Smooth muscle cell (in vitro differentiated cells): ENCODE results near the gene MME. TPM values are rescaled to one million over a fixed set of nuclear protein-coding genes. Genes with fewer than 3 reads are reported as not detected.

Experiments used
- DNase-seq: peaks from one replicate; lab custom pipeline; 2025; ENCODE audit not compliant: unreplicated experiment; lab: John Stamatoyannopoulos, UW
- H2AFZ ChIP-seq: fragments of 200-600 bp; sonication (generic); 2 replicates; pipeline ENCODE4 v1.6.0; 2016; ENCODE audit warnings: antibody characterized with exemption, low read depth, mild to moderate bottlenecking
- H3F3A ChIP-seq: fragments of 200-600 bp; sonication (generic); 2 replicates; pipeline ENCODE4 v1.6.0; 2017; ENCODE audit warnings: antibody characterized with exemption, low read depth
- H3K27ac ChIP-seq: fragments of 200-600 bp; sonication (generic); 2 replicates; pipeline ENCODE4 v1.5.1; 2016; ENCODE audit warnings: low read depth, mild to moderate bottlenecking
- H3K27me3 ChIP-seq: fragments of 200-600 bp; sonication (generic); 2 replicates; pipeline ENCODE4 v1.6.1; 2016; ENCODE audit warnings: low read depth, mild to moderate bottlenecking
- H3K36me3 ChIP-seq: fragments of 200-600 bp; sonication (generic); 2 replicates; pipeline ENCODE4 v1.5.1; 2016; ENCODE audit warnings: low read depth
- H3K4me1 ChIP-seq: fragments of 200-600 bp; sonication (generic); 2 replicates; pipeline ENCODE4 v1.5.1; 2016; ENCODE audit warnings: low read depth
- H3K4me2 ChIP-seq: fragments of 200-600 bp; sonication (generic); 2 replicates; pipeline ENCODE4 v1.6.0; 2016; ENCODE audit warnings: mild to moderate bottlenecking
- H3K4me3 ChIP-seq: fragments of 200-600 bp; sonication (generic); 2 replicates; pipeline ENCODE4 v1.5.1; 2016; ENCODE audit warnings: mild to moderate bottlenecking
- H3K79me2 ChIP-seq: fragments of 200-600 bp; sonication (generic); 2 replicates; pipeline ENCODE4 v1.6.0; 2016; ENCODE audit warnings: low read depth, mild to moderate bottlenecking
- H3K9ac ChIP-seq: fragments of 200-600 bp; sonication (generic); 2 replicates; pipeline ENCODE4 v1.6.0; 2016; ENCODE audit warnings: low read depth
- H3K9me3 ChIP-seq: fragments of 200-600 bp; sonication (generic); replicated peaks from 2 replicates; pipeline ENCODE4 v1.5.1; 2016; ENCODE audit warnings: low read depth
- H4K20me1 ChIP-seq: fragments of 200-600 bp; sonication (generic); 2 replicates; pipeline ENCODE4 v1.6.0; 2016; ENCODE audit warnings: low read depth
- CTCF ChIP-seq: fragments of 200-600 bp; sonication (generic); IDR thresholded peaks from 2 replicates; pipeline ENCODE4 v1.5.1; 2017; ENCODE audit warnings: borderline replicate concordance, mild to moderate bottlenecking, antibody characterized with exemption; ENCODE audit not compliant: insufficient read depth, poor library complexity, severe bottlenecking
- WGBS: methylation state at CpG from one replicate; pipeline ENCODE4 v1.1.7; 2016; ENCODE audit warnings: low lambda C conversion rate; 5-methylcytosine and 5-hydroxymethylcytosine counted together
- polyA plus RNA-seq: library from polyadenylated mRNA; unstranded; fragments of >200 nt; fragmentation: Nextera tagmentation; extraction: Ambion mirVana; gene quantifications from 2 replicates; pipeline ENCODE4 v1.2.1, GENCODE V29; 2016
- total RNA-seq: library from RNA; depleted of rRNA; stranded (reverse); fragments of >200 nt; gene quantifications from 2 replicates; pipeline ENCODE4 v1.2.3, GENCODE V29; 2014

MME gene
- total and polyA plus RNA-seq, 2 experiments from 2014 or later, result 79.2 to 136 TPM

GRCh38 chr3:155135003-155135402 is 54.9 kb downstream of the MME start:
- H3K4me3 ChIP-seq, result no peak overlapping the region
- no peak overlapping the region for H2AFZ ChIP-seq
- H3K36me3 ChIP-seq, result no peaks in the 10 kb centered on the region
- peaks cover 9% of the 10 kb centered on the region for H3K4me1 ChIP-seq
- no peak for DNase-seq
- H3F3A ChIP-seq, result peaks cover 11% of the 10 kb centered on the region
- no peaks in the 10 kb centered on the region for H4K20me1 ChIP-seq
- H3K27ac ChIP-seq, result no peak overlapping the region
- no peak overlapping the region for H3K9ac ChIP-seq
- TF ChIP-seq CTCF, result no peak
- H3K4me2 ChIP-seq, result no peak overlapping the region
- H3K79me2 ChIP-seq, result no peaks in the 10 kb centered on the region
- H3K27me3 ChIP-seq, result no peaks in the 10 kb centered on the region
- H3K9me3 ChIP-seq, result peaks cover 5% of the 10 kb centered on the region

DNA sequence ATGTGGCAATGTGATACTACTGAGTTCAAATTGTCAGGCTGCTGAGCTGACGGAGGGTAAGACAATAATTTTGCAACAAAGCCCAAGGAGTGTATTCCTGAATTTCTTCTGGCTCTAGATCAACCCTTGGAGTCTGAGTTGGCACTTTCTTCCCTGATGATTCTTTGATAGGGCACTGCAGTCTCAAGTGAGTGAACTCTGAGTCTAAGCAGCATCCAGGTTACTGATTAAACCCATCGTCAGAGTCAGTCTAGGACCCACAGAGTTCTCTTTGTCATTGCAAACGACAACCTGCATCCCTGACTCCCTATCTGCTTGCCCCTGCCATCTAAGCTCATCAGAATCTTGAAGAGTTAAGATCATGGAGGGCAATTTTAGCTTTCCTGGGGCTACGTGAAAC is 58.6 kb downstream of the MME start:
- H3K9ac ChIP-seq, result no peak overlapping the region
- DNase-seq, result no peak
- no peaks in the 10 kb centered on the region for H3K27me3 ChIP-seq
- H3K4me3 ChIP-seq, result no peak overlapping the region
- H3K27ac ChIP-seq, result no peak overlapping the region
- H3K4me2 ChIP-seq, result no peak overlapping the region
- H3F3A ChIP-seq, result no peaks in the 10 kb centered on the region
- H3K36me3 ChIP-seq, result peaks cover 6% of the 10 kb centered on the region
- H3K79me2 ChIP-seq, result no peaks in the 10 kb centered on the region
- H3K9me3 ChIP-seq, result peaks cover 5% of the 10 kb centered on the region
- 92% methylated on average over 4 of the region's 4 CpGs for whole genome bisulfite sequencing
- no peaks in the 10 kb centered on the region for H4K20me1 ChIP-seq
- TF ChIP-seq CTCF, result no peak
- no peak overlapping the region for H2AFZ ChIP-seq
- no peaks in the 10 kb centered on the region for H3K4me1 ChIP-seq

GRCh38 chr3:155147588-155147987 is 67.5 kb downstream of the MME start:
- Histone ChIP-seq H3K79me2 (no peaks in the 10 kb centered on the region), H3K4me3 (no peak overlapping the region), H3F3A (no peaks in the 10 kb centered on the region), H4K20me1 (no peaks in the 10 kb centered on the region), H3K27ac (no peak overlapping the region), H3K9me3 (no peaks in the 10 kb centered on the region), H2AFZ (no peak overlapping the region), H3K4me1 (no peaks in the 10 kb centered on the region), H3K9ac (no peak overlapping the region), H3K4me2 (no peak overlapping the region), H3K36me3 (peaks cover 19% of the 10 kb centered on the region), H3K27me3 (no peaks in the 10 kb centered on the region)
- no peak for TF ChIP-seq CTCF
- 91% methylated on average over 1 of the region's 1 CpG for WGBS
- DNase-seq, result no peak

GRCh38 chr3:155149494-155149893 is 69.4 kb downstream of the MME start:
- Histone ChIP-seq H3K4me1 (no peaks in the 10 kb centered on the region), H3K4me2 (no peak overlapping the region), H3F3A (no peaks in the 10 kb centered on the region), H4K20me1 (no peaks in the 10 kb centered on the region), H3K4me3 (no peak overlapping the region), H3K36me3 (peaks cover 14% of the 10 kb centered on the region), H3K79me2 (no peaks in the 10 kb centered on the region), H3K9me3 (no peaks in the 10 kb centered on the region), H3K9ac (no peak overlapping the region), H3K27ac (no peak overlapping the region), H3K27me3 (no peaks in the 10 kb centered on the region), H2AFZ (no peak overlapping the region)
- TF ChIP-seq CTCF, result no peak
- no peak for DNase-seq
- WGBS, result 95% methylated on average over 3 of the region's 3 CpGs
